GM18909 (cell line): ENCODE results near the gene DRGX.

Experiments used
- ATAC-seq: cut with Tn5 transposase; IDR thresholded peaks from one replicate; pipeline ENCODE4 v1.9.1; 2021; ENCODE audit warnings: mild to moderate bottlenecking; ENCODE audit not compliant: unreplicated experiment, poor library complexity

The DRGX gene

DNA sequence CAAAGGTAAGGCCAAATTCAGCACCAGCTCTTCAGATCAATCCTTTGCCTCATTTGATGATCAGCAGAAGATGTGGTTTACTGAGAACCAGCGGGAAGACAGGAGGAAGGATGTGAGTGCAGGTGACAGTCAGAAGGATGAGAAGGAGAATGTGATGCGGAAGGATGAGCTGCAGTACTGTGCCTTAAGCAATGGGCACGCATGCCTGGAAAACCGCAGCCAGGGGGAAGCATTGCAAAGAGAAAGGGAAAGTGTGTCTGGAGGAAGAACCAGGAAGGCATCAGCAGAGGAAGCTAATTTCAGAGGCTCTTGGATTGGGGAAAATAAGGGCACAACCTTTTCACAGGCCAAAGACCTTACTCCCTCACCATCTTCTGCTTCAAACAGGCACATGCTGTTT is 71.2 kb downstream of the DRGX start:
- ATAC-seq, result no peak

DNA sequence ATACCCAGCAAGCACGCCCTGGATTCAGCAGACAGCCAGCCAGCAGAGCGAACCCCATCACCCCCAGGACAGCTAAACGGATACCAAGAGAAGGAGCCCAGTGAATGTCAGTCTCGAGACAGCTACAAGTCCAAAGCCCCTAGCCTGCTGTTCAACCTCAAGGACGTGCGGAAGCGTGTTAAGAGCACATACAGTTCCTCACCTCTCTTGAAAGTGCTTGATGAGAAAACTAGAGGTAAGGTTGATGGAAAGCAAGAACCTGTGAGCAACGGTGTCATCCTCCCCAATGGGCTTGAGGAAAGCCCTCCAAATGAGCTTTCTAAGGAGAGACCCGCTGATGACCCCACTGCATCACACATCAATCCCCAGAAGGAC is 72.0 kb downstream of the DRGX start:
- ATAC-seq, result no peak

DNA sequence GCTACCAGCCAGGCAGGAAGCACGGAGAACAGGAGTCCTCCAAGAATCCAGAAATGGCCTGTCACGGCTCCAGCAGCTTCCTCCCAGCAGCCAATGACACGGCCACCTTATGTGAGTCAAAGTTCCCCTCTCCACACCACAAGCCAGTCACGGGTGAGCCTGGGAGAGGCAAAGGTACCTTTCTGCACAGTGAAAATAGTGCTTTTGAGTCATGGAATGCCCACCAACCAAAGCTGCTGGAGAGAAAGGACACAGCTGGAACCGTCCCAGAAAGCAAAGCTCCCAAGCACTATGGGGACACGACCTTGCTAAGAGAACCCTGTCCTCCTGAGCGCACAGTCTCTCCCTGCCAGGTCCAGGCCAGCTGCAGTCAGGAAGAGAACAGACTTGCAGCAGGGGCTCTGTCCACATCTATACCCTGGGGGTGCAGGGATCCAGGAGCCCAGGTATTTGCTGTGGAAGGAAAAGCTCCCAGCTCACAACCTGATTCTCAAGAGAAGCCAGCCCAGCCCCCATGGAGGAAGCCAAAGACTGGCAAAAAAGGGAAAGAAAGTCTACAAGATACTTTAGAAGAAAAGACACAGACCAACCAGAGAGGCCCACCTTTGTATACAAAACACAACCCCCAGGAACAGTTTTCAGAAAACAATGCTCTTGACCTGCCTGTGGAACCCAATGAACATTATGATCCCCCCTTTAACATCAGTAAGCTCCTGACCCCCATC is 72.6 kb downstream of the DRGX start:
- ATAC-seq, result no peak

DNA sequence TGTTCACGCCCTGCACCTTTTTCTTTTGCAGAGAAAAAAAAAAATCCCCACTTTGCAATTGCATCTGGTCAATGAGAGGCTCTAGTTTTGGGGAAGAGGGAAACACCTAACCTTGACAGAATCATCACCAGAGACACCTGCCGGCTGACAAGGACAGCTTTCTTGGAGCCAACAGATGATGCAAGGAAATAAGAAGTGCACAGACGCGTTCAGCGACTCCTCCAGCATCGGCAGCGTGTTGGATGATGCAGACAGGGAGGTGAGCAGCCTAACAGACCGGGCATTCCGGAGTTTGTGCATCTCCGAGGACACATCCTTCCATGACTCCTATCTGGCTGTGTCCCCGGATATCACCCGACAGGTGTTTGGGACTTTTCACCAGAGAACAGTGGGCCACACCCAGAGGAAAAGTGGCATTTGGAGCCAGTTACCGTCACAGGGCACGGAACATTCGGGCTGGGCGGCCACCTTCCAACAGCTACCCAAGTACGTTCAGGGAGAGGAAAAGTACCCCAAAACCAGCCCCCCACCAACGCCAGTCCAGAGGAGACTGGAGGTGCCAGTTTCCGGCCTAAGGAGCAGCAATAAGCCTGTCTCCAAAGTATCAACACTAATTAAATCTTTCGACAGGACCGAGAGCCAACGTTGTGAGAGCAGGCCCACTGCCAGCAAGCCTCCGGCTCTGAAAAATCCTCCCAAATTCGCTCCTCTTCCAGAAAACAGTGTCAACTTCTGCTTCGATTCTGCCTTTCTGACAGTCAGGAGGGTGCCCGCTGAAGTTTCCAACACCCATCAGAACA is 73.3 kb downstream of the DRGX start:
- ATAC-seq, result no peak

DNA sequence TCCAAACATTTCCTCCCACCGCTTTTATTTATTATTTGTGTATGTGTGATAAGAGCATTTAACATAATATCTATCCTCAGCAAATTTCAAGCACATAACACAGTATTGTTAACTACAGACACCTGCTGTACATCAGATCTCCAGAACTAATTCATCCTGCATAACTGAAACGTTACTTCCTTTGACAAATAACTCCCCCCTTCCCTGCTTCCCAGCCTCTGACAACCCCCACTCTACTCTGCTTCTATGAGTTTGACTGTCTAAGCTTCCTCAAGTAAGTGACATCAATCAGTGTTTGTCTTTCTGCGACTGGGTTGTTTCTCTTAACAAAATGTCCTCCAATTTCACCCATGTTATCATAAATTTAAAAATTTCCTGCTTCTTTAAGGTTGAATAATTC is 74.9 kb downstream of the DRGX start:
- no peak for ATAC-seq

- ATAC-seq, result no peak
These were observed 75.7 kb downstream of the DRGX start for GRCh38 chr10:49320191-49320590.

DNA sequence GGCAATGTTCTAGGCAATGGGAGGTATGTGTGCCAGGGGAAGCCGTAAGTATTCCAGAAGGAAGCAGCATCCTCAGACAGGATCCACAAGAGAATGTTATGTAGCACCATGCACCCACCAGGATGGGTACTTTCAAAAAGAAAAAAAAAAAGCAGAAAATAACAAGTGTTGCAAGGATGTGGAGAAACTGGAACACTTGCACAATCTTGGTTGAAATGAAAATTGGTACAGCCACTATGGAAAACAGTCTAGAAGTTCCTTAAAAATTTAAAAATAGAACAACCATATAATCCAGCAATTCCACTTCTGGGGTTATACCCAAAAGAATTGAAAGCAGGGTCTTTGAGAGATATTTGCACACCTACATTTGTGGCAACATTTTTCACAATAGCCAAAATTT is 76.7 kb downstream of the DRGX start:
- no peak for ATAC-seq

DNA sequence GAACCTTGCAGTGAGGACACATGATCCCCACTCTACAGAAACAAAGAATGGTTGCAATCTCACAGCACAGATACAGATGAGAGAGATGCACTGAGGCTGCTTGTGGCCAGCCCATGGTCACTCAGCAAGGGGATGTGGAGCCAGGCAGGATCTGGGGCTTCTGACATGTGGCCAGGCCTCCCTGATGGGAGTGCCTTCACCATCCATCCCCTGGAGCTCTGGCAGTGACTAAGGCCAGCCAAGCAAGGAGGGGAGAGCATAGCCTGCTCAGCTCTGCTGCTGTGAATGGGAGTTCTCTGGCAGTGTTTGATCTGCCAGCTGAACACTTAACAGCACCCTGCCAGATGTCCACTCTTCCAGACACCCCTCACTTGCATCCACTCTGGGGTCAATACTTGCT is 77.1 kb downstream of the DRGX start:
- no peak for ATAC-seq

- ATAC-seq, result no peak
These were observed 77.9 kb downstream of the DRGX start for GRCh38 chr10:49318028-49318427.

DNA sequence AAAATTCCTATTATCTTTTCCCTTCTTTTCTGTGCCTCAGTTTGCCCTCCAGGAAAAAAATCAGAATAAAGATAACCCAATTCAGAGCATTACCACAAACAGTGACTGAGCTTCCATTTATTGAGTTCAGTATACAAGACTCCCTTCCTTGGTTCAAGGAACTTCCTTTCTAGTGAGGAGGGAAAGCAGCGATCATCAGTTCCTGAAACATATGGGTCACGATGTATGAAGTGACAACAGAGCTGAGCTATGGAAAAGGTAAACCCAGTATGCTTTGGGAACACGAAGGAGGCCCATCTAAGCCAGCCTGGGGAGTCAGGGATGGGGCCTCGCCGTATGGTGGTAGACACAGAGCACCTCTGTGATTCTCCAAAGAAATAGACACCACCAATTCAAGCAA is 81.1 kb downstream of the DRGX start:
- ATAC-seq, result no peak
